Dedifferentiated amniotic fluid mesenchymal stem cell (primary cell): ENCODE results near the gene TM4SF18.
"Not testable (repeated sequence)": the region's sequence is repeated elsewhere in the genome, so short reads cannot be mapped to it uniquely, and the experiment has no call there.

ENCODE experiments used
- DNase-seq: peaks from one replicate; pipeline ENCODE4 v3.0.0-alpha.2; 2016; ENCODE audit errors: extremely low spot score

The TM4SF18 gene

GRCh38 chr3:149333176-149333859, at the start of gene TM4SF18:
TM4SF18 (minus strand) TSS chr3:149333636; CDS start chr3:149333382, 254 bp downstream.
- no peak for DNase-seq

GRCh38 chr3:149382518-149382917, 49.1 kb upstream of the TM4SF18 start:
- DNase-seq = no peak

GRCh38 chr3:149382101-149382467, 48.6 kb upstream of the TM4SF18 start:
- DNase-seq = peak; percentile 74

GRCh38 chr3:149381173-149382100, 48.0 kb upstream of the TM4SF18 start:
- DNase-seq = no peak

- DNase-seq = not testable (repeated sequence)
Measured at GRCh38 chr3:149380220-149380619, 46.8 kb upstream of the TM4SF18 start.

GRCh38 chr3:149378478-149379309, 45.3 kb upstream of the TM4SF18 start:
- no peak for DNase-seq

- DNase-seq = no peak
Measured at GRCh38 chr3:149377408-149378364, 44.2 kb upstream of the TM4SF18 start, which contains the start of gene TM4SF1. TM4SF1 (minus strand) TSS chr3:149377649; CDS start chr3:149377547, 102 bp downstream.

GRCh38 chr3:149376718-149377407, 43.4 kb upstream of the TM4SF18 start:
- peak; percentile 29 for DNase-seq

GRCh38 chr3:149375501-149376196, 42.2 kb upstream of the TM4SF18 start:
- DNase-seq = no peak

- DNase-seq = no peak
Measured at GRCh38 chr3:149374793-149375500, 41.5 kb upstream of the TM4SF18 start.

- DNase-seq = no peak
Measured at GRCh38 chr3:149374391-149374790, 41.0 kb upstream of the TM4SF18 start.

GRCh38 chr3:149373235-149374125, 40.0 kb upstream of the TM4SF18 start:
- peak; percentile 53 for DNase-seq

GRCh38 chr3:149371723-149372114, 38.3 kb upstream of the TM4SF18 start:
- no peak for DNase-seq

- peak; percentile 36 for DNase-seq
Measured at GRCh38 chr3:149371001-149371722, 37.7 kb upstream of the TM4SF18 start.

- no peak for DNase-seq
Measured at GRCh38 chr3:149369991-149370866, 36.8 kb upstream of the TM4SF18 start.
